ENCODE data around the gene CRABP2. TPM values are rescaled to one million over a fixed set of nuclear protein-coding genes. Genes with fewer than 3 reads are reported as not detected.

CRABP2 gene
- total RNA-seq, 1 experiment from 2014 or later, result 31.9 TPM

DNA sequence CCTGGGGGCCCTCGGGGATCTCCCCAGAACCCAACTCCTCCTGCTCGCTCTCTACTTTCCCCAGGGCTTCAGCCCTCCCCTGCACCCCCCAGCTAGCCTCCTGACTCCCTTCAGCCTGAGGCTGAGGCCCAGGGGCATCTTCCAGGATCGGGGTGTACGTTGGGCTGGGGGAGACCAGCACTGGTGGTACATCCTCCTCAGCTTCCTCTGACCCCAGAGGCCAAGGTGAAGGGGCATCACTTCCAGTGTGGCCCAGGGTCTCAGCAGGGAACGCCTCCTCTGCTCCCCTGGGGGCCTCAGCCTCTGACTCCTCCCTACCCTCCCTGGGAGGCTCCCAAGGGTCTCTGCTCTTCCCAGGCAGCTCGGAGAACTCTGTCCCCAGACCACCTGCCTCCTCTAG lies 35.0 kb downstream of the CRABP2 start:
- DNase-seq (ENCODE audit: low read depth), result no peak

DNA sequence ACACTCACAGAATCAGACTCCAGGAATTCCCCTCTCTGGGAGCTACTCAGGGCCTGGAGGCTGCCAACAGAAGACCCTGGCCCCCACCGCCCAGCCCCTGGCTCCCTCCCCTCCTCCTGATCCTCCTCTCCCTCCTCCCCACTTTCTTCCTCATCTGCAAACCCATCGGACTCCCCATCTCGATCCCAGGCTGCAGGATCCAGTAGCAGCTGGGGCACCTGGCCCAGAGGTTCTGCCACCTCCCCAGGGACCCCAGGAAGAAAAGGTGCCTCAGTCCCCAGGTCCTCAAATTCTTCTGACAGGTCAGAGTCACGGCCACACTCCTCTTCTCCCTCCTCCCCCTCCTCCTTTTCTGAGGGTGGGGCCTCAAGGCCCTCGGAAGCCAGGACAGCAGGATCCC lies 35.6 kb downstream of the CRABP2 start:
- no peak for DNase-seq (ENCODE audit: low read depth)

DNA sequence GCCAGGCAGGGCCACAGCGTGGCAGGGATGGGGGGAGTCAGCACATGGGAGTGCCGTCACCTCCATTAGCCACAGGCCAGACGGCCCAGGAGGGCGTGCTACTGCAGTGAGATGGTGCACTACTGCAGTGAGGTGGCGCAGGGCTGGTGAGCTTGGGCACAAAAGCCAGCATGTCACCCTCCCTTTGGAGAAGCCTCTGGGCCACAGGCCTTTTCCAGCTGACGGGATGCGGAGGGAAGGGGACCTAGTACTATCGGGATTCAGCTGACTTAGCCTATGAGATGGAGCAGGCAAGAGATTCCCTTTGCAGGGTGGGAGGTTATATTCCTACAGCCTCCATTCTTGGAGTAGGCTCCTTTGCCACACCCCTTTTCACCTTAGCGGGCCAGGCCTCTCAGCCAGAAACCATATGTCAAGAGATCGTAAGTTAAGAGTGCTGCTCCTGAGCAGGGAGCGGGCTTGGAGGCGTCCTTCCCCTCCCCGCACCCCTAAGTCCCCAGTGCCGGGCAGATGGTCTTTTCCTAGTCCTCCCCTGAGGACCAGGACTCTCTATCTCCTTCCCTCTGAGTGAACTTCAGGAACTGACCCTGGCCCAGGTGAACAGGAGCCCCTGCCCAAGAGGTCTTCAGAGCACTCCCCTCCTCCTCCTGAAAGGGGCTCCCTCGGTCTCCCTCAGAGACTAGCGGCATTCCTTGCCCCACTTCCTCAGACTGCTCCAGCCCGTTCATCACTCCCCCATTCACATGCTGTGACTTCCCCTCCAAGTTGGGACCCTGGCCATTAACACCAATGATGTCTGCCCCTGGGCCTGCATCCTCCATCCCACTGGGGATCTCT lies 36.4 kb downstream of the CRABP2 start:
- DNase-seq (ENCODE audit: low read depth), result no peak

- no peak for DNase-seq (ENCODE audit: low read depth)
These were observed 37.2 kb downstream of the CRABP2 start for GRCh38 chr1:156667968-156668709.

- DNase-seq (ENCODE audit: low read depth), result no peak
These were observed 37.8 kb downstream of the CRABP2 start for GRCh38 chr1:156667610-156667967.

DNA sequence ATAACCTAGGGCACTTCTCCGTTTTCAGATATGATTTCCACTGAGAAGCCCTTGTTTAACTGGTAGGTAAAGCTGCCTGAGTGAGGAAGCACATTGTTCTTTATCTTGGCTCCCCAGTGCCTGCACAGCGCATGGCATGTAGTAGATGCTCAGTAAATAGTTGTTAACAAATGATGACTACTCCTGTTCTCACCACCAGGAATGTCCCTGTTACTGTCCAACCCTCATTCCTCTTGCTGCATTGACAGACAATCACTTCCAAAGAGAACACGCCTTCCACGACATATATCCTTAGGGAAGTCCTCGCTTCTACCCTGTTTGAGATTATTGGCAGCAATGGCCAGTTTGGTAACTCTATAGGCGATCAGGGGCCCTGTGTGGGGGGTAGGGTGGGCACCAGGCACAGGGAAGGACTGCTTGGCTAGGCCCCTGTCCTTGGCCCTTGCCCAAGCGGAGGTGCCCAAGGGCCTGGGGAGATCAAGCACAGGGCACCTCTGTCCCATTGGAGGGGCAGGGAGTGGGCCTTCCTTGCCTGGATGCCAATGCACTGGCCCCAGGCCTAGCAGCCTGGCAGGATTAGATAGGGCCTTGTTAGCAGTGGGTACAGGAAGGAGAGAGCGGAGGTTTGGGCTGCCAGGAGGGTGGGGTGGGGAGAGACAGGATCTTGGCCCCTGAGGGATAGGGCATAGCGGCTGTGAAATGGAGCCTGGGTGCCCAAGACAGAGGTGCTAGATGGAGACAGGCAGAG lies 38.3 kb downstream of the CRABP2 start:
- DNase-seq (ENCODE audit: low read depth), result no peak

- no peak for DNase-seq (ENCODE audit: low read depth)
These were observed 39.8 kb downstream of the CRABP2 start for GRCh38 chr1:156665539-156665938.

- no peak for DNase-seq (ENCODE audit: low read depth)
These were observed 40.5 kb downstream of the CRABP2 start for GRCh38 chr1:156664767-156665411.

- peak; percentile 41 for DNase-seq (ENCODE audit: low read depth)
These were observed 41.2 kb downstream of the CRABP2 start for GRCh38 chr1:156664046-156664766.

DNA sequence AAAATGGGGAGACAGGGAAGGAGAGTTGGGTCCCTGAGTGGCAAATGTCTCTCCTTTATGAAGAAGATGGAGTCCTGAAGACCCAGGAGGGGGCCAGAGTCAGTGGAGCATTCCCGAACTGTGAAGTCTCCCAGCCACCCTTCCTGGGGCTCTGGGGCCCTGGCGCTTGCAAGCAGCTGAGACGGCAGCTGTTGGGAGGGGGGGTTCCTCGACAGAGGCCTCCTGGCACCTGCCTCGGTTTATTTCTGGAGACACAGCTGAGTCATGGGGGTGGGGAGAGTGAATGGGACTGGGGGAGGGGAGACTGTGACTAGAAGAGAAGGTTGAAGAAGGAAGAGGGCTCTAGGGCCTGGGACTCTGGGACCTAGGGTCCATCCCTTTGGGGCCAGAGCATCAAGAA lies 42.2 kb downstream of the CRABP2 start:
- DNase-seq (ENCODE audit: low read depth), result peak; percentile 45

GRCh38 chr1:156662800-156663055 lies 42.7 kb downstream of the CRABP2 start:
- DNase-seq (ENCODE audit: low read depth), result no peak

GRCh38 chr1:156662005-156662799 lies 43.2 kb downstream of the CRABP2 start:
- peak; percentile 57 for DNase-seq (ENCODE audit: low read depth)

DNA sequence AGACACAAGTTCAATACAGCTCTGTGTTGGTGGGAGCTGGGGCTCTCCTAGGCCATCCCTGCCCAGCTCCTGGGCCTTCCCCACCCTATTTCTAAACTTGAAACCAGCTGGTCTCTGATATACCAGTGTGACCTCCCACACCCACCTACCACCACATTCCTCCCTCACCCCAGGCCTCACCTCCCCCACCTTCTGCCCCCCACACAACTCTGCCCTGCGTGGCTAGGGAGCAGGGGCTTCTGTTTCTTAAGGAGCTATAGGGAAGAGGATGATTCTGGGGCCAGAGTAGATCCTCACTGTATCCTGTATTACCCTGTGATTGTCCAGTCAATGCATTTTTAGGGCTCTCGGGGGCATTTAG lies 44.7 kb downstream of the CRABP2 start:
- no peak for DNase-seq (ENCODE audit: low read depth)

GRCh38 chr1:156659988-156660751 lies 45.2 kb downstream of the CRABP2 start:
- DNase-seq (ENCODE audit: low read depth), result peak; percentile 97

DNA sequence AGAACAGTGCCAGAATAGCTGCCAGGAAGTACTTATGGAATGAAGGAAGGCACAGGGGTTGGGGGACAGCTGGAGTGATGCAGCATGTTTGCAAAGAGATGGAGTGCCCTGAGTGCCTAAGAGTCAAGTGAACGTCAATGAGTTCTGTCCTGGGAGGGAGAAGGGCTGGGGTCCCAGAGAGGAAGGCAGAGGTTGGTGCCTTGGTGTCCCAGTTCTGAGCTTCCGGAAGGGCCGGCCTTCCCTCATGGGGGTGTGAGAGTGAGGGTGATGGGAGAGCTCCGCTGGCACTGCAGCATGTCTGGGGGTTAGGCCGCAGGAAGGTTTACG lies 45.8 kb downstream of the CRABP2 start:
- DNase-seq (ENCODE audit: low read depth), result no peak

DNA sequence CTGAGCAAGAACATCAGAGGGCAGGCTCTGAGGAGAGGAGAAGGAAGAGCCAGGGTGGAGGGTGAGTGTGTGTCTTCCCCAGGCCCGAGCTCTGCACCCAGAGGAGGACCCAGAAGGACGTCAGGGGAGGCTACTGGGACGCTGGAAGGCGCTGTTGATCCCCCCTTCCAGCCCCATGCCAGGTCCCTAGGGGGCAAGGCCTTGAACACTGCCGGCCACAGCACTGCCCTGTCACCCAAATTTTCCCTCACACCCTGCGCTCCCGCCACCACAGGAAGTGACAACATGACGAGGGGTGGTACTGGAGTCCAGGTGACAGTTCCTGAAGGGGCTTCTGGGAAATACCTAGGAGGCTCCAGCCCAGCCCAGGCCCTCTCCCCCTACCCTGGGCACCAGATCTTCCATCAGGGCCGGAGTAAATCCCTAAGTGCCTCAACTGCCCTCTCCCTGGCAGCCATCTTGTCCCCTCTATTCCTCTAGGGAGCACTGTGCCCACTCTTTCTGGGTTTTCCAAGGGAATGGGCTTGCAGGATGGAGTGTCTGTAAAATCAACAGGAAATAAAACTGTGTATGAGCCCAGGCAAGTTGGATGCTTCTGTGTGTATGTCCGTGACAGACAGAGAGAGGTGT lies 46.3 kb downstream of the CRABP2 start:
- no peak for DNase-seq (ENCODE audit: low read depth)

GRCh38 chr1:156658496-156658895 lies 46.9 kb downstream of the CRABP2 start:
- DNase-seq (ENCODE audit: low read depth), result no peak

DNA sequence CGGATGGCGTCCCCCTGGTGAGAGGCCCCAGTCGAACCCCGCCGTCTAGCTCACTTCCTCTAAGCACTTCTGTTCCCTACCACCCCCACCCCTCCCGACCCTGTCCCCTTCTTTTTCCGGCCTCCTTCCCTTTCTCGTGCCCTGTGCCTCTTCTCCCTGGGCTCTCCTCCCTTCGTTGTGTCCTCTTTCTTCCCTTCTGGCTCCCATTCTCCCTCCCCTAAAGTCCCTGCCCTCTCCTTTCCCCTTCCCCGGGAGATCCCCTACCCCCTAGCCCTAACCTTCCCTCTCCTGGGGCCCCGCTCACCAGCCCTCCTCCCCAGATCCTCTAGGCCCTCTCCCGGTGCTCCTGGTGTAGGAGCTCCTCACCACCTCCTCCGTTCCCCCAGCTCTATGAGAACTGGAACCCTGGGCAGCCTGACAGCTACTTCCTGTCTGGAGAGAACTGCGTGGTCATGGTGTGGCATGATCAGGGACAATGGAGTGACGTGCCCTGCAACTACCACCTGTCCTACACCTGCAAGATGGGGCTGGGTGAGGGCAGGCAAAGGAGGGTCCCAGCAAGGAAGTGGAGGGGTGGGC lies 47.6 kb downstream of the CRABP2 start:
- DNase-seq (ENCODE audit: low read depth), result no peak
